ENCODE results near the gene ZNF334.

The ZNF334 gene

GRCh38 chr20:46512943-46513844 is at the start of gene ZNF334:
Gene ZNF334 (minus strand): TSS chr20:46513559. CDS start chr20:46512102, 1,457 bp downstream.
- peak; percentile 13 for DNase-seq

- no peak for DNase-seq
These were observed 49.2 kb upstream of the ZNF334 start for GRCh38 chr20:46562373-46563169.

DNA sequence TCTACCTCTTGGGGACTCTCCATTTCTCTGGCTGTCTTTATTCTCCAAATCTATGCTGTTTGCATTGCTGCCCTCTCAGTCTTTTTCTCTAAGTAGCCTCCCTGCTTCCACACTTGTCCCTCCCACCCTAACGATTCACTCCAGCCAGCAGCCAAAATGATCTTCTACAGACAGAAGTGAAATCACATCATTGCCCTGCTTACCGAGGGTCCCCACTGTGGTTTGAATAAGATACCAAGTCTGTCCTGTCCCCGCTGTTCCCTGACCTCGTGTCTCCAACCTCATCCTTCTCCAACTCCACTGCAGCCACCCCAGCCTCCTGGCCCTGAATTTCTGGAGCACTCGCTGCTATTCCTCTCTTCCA is 48.6 kb upstream of the ZNF334 start:
- no peak for DNase-seq

DNA sequence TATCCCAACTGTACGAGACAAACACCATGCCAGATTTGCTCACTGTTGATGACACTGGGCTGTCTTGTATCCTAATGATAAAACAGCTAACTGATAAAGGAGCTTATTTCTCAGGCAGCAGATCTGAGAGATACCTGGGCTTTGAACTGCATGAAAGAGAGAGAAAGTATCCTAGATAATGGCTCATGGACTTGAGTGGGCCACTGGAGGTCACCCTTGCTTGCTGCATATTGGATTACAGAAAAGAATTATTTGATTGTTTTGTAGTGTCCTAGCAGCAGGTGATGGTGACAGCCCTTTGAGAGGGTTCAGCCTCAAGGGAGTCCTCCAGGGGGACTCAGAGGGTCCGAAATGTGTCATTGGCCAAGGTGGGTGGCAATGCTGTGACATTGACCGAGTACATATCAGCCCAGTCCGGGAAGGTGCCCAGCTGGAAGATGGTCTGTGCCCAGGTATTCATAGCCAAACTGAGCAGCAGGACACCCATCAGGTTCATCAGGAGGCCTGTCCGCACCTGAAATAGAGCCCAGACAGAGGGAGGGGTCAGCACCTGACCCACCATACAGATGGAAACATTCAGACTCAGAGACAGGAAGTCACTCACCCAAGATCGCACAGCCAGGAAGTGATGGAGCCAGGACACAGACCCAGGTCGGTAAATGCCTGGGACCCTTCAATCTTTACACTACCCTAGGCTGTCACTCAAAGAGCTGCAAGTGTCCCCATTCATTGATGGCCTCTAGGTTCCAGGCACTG is 46.5 kb upstream of the ZNF334 start:
- DNase-seq = no peak

DNA sequence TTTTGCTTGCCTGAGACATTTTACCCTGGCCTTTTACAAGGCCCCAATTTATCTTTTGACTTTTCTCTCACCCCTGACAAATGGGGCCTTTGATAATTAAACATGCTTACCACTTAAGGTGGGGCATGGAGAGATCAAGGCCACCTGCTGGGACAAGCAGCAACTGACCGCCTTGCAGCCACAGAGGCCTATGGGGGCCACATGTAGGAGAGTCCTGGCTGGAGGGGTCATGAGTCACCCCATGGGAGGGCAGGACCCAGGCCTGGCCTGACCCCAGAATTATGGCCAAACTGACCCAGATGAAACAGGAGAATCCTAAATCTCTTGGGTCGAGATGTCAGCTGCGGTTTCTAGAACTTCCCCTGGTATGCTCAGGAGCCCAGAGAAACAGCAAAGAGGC is 45.6 kb upstream of the ZNF334 start:
- no peak for DNase-seq

DNA sequence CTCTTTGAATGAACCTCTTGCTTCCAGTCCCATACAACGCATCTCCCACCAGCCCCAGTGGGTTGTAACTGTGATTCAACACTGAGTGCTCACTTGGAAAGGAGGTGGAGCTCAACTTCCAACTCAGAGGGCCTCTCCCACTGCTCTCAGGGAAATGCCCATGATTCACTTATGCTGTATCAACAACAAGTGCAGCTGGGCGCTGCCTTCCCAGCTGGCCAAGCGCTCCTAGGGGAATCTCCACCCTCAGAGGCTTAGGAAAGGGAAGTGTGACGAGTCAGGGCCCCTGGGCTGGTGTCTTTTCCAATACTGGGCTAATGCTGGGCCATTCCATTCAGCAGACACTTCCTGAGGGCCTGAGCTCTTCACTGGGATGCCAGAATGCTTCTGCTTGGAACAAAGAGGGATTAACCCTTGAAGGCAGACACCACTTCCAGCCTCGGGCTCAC is 45.2 kb upstream of the ZNF334 start:
- DNase-seq = no peak

DNA sequence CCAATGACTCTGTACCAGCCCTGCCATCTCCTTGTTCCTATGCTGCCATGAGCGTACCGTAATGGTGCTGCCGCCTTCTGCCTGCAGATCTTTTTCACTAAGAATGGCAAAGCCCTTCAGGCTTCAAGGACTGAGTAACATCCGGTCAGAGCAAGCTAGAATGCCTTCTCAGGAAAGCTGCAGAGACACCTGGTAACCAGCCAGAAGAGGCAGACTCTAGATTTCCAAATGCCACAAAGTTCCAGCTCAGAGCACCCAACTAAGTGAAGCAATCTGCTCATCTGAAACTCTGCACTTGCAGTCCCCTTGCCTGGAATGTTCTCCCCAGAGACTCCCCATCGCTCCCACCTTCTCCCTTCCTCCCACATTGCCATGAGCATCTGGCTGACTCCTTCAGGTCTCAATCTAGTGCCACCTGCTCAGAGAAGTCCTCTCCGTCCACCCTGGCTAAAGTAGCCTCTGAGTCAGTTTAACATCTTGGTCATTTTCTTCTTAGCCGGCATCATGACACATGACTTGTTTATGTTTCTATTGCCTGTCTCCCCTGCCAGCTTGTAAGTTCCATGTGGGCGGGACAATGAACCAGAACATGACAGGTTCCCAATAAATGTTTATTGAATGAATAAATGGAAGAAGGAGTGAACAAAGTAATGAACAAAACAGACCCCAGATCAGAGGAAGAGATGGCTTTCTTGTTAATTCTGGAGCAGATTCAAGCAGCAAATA is 44.0 kb upstream of the ZNF334 start:
- DNase-seq = no peak

DNA sequence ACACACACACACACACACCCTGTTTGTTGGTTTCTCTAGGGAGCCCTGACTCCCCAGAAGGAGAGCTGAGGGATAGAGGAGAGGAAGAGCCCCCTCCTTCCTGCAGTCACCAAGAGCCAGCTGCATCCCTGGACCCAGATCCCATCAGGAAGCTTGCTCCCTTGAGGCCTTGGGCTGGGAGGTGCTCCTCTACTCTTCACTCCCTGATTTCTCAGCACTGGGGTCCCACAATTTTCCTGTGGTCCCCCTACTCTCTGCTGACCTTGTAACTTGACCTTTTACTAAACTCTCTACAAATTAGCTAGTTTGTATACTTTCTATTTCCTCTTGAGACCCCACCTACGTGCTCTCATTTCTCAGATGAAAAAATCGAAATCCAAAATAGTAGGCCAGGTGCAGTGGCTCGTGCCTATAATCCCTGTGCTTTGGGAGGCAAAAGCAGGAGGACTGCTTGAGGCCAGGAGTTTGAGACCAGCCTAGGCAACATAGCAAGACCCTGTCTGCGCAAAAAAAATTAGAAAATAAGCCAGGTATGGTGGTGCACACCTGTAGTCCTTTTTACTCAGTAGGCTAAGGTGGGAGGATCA is 42.1 kb upstream of the ZNF334 start:
- no peak for DNase-seq

- DNase-seq = no peak
These were observed 41.5 kb upstream of the ZNF334 start for GRCh38 chr20:46554828-46555227.

- DNase-seq = no peak
These were observed 40.6 kb upstream of the ZNF334 start for GRCh38 chr20:46553926-46554325.

DNA sequence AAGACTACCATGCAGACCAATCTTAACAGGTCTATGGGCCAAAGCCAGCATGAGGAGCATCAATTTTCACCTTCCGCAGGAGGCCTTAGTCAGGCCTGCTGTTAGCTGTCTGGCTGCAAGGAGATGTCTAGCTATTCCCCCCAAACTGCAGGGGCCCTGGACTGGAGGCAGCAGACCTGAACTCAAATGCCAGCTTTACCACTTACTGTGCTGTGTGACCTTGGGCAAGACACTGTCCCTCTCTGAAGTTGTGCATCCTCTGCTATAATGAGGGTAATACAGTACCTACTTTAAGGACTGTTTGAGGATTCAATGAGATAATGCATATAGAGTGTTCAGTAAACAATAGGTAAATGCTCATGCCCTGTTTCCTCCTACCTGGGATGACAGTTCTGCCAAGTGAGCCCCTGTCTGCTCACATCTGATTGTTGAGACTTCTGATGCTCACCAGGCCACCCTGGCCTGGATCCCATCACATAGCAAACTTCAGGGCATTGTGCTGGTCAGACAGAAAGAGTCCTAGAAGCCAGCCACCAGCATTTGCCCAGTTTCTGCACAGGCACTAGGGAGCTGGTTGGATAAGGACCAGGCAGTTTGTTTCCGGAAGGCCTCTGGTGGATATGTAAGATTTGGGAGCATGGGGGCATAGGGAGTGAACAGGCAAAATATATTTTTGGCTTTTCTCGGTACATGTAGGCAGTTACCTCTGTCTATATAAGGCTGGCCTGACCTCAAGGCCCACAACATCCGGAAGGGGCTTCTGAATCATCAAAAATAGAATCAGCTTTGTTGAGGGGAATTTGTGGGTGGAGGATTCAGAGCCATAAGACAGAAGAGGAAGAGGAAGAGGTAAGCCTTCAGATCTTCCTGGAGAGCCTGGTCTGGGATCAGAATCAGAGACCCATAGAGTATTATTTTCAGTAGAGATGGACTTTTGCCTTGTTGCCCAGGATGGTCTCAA is 39.4 kb upstream of the ZNF334 start:
- DNase-seq = no peak

- DNase-seq = no peak
These were observed 38.4 kb upstream of the ZNF334 start for GRCh38 chr20:46551522-46552381.

- DNase-seq = no peak
These were observed 37.1 kb upstream of the ZNF334 start, which contains the start of gene OCSTAMP for GRCh38 chr20:46550461-46550860. Gene OCSTAMP (minus strand): TSS chr20:46550654. CDS start chr20:46550560, 94 bp downstream.

GRCh38 chr20:46549188-46549972 is 36.0 kb upstream of the ZNF334 start:
- no peak for DNase-seq

DNA sequence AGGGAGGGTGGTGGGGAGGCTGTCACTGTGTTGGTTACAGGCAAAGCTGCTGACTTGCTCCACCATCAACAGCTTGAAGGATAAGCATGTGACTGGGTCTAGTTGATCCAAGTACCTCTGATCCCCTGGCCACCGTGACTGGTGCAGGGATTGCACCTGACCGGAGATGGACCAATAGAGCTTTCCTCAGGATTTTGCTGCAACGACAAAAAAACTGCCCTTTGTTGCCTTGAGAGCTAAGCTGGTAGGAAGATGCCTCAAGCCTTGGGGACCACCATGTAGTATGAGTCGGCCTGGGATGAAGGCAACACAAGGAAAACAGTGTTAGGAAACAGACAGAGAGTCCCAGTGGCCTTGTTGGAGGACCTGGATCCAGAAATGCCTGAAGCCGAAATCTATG is 35.3 kb upstream of the ZNF334 start:
- DNase-seq = no peak

GRCh38 chr20:46547995-46548394 is 34.6 kb upstream of the ZNF334 start:
- no peak for DNase-seq

DNA sequence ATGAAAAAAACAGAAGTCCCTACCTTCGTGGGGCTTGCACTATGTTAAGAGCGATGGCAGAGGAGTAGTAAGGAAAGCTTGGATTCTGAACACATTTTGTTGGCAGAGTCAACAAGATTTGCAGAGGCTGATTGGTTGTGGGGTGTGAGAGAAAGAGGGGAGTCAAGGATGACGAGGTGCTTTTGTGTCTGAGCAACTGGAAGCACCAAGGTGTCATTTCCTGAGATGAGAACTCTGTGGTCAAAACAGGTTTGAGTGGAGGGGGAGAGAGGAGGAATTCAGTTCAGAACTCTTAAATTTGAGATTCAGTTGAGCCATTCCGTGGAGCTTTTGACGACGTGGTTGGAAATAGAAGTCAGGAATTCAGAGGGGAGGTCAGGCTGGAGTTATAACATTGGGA is 33.6 kb upstream of the ZNF334 start:
- no peak for DNase-seq

- DNase-seq = no peak
These were observed 32.9 kb upstream of the ZNF334 start for GRCh38 chr20:46546298-46546697.

- DNase-seq = no peak
These were observed 32.4 kb upstream of the ZNF334 start for GRCh38 chr20:46545827-46546138.

All from DMS79 (cell line).